K562 (cell line): Measurements from ENCODE around the gene TMEM59. TPM values are rescaled to one million over a fixed set of nuclear protein-coding genes. Genes with fewer than 3 reads are reported as not detected.

Experiments used
- CBFB ChIP-seq: sonication (generic); formaldehyde crosslinking; IDR thresholded peaks from 2 replicates; pipeline ENCODE4 v1.4.0; 2020; ENCODE audit warnings: mild to moderate bottlenecking, missing genetic modification reagents
- ELF4 ChIP-seq: fragments of 450-650 bp; formaldehyde crosslinking; IDR thresholded peaks from 2 replicates; pipeline ENCODE4 v1.4.0; 2022; ENCODE audit warnings: missing genetic modification characterization
- HEY1 ChIP-seq: fragments of 250-450 bp; sonication (Bioruptor Pico); IDR thresholded peaks from 2 replicates; pipeline ENCODE4 v1.5.0; 2020; ENCODE audit warnings: mild to moderate bottlenecking, moderate library complexity, borderline replicate concordance
- MEIS2 ChIP-seq: fragments of 450-650 bp; IDR thresholded peaks from 2 replicates; pipeline ENCODE4 v1.6.1; 2014; ENCODE audit warnings: mild to moderate bottlenecking; ENCODE audit not compliant: partially characterized antibody
- NR2C1 ChIP-seq, 2 experiments: fragments of 450-650 bp; IDR thresholded peaks; 2 replicates each; pipeline ENCODE4 v1.6.1; 2017; ENCODE audit warnings: mild to moderate bottlenecking in 2 of 2, antibody characterized with exemption in 1 of 2, inconsistent platforms in 1 of 2, missing compliant biosample characterization in 1 of 2, missing genetic modification characterization in 1 of 2
- SETDB1 ChIP-seq: IDR thresholded peaks from one replicate; pipeline ENCODE4 v1.6.1; 2012; ENCODE audit warnings: low read length, control low read depth, inconsistent platforms
- SIN3A ChIP-seq, 2 experiments: fragments of 150-350 bp in 1 of 2; IDR thresholded peaks; 2 replicates each; pipeline ENCODE4 v1.6.1; 2011 to 2016; ENCODE audit warnings: borderline replicate concordance in 2 of 2, low read depth in 2 of 2, low read length in 2 of 2, mild to moderate bottlenecking in 2 of 2, moderate library complexity in 2 of 2; ENCODE audit not compliant: control insufficient read depth in 1 of 2
- TFAM ChIP-seq: fragments of 250-450 bp; sonication (Bioruptor Pico); conservative IDR thresholded peaks from 2 replicates; pipeline ENCODE4 v1.5.0; 2021; ENCODE audit warnings: mild to moderate bottlenecking, moderate library complexity
- ZNF23 ChIP-seq: fragments of 250-450 bp; sonication (Bioruptor Pico); IDR thresholded peaks from 2 replicates; pipeline ENCODE4 v1.4.0; 2020; ENCODE audit warnings: mild to moderate bottlenecking
- ZNF282 ChIP-seq: sonication (generic); formaldehyde crosslinking; IDR thresholded peaks from 2 replicates; pipeline ENCODE4 v1.8.1; 2023; ENCODE audit warnings: missing genetic modification reagents
- polyA plus RNA-seq, 8 experiments: library from polyadenylated mRNA; depleted of rRNA in 4 of 8; stranded (reverse) in 5 of 8; unstranded in 3 of 8; fragments of >200 nt; fragmentation: Nextera tagmentation in 2 of 8; fragmentation: Illumina TruSeq in 1 of 8; extraction: Ambion mirVana in 2 of 8; extraction: Trizol in 1 of 8; gene quantifications; 2 replicates each; pipeline versions ENCODE4 v1.2.1 to v1.2.3, GENCODE V29; 2011 to 2014; ENCODE audit warnings: inconsistent platforms in 1 of 8, missing spikeins in 1 of 8
- total RNA-seq, 7 experiments: library from RNA; depleted of rRNA in 6 of 7; stranded (reverse); fragments of >200 nt in 6 of 7; fragmentation: Illumina TruSeq in 2 of 7; extraction: Trizol in 2 of 7; gene quantifications; 2 replicates each; pipeline versions ENCODE4 v1.2.1 to v1.2.3, GENCODE V29; 2011 to 2021; ENCODE audit warnings: low replicate concordance in 1 of 7
- TF ChIP-seq, protein P1 (sequence below): sonication (generic); formaldehyde crosslinking; IDR thresholded peaks from 2 replicates; pipeline ENCODE4 v1.8.1; 2023; ENCODE audit warnings: mild to moderate bottlenecking, missing genetic modification reagents
- TF ChIP-seq, protein P2 (sequence below): fragments of 450-650 bp; IDR thresholded peaks from 2 replicates; pipeline ENCODE4 v1.7.1; 2018; ENCODE audit warnings: mild to moderate bottlenecking, low read depth; ENCODE audit not compliant: partially characterized antibody
- TF ChIP-seq, protein P3 (sequence below), 2 experiments: IDR thresholded peaks; 2 replicates each; pipeline ENCODE4 v1.6.1; 2012; ENCODE audit warnings: improper control_type of control experiment in 2 of 2, low read depth in 2 of 2, low read length in 2 of 2, borderline replicate concordance in 1 of 2
- TF ChIP-seq, protein P4 (sequence below): sonication (generic); formaldehyde crosslinking; IDR thresholded peaks from 2 replicates; pipeline ENCODE4 v1.8.0; 2022; ENCODE audit warnings: mild to moderate bottlenecking, missing genetic modification reagents

TMEM59 gene
- total and polyA plus RNA-seq, 9 of the 15 experiments (the other 6 are each of a cell fraction or from before 2014, with no cell fraction given), result 93.1 to 316 (median 151) TPM

DNA sequence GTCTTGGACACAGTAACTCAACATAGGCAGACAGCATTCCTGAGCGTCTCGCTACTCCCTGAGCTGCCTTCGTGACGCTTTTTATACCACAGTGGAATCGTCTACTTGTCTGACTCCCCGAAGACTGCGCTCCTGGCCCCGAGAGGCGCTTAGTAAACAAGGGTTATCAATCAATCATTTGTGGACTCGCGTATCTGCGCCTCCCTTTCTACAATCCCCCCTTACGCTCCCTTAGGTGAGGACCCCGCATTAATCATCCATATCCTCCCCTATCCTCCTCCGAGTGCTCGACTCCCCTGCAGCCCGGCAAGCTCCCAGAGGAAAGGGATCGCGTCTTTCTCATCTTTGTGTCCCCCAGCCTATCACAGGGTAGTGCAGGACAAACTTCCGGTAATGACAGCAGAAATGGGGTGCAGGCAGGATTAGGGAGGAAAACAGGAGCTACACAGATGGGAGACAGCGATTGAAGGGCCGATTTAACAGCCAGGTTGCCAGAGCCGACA, 522 bp downstream of the TMEM59 start (continued):
- TF ChIP-seq ZNF282 (CRISPR knock-in tag) (no peak), ZNF23 (CRISPR knock-in tag) (no peak), MEIS2 (peak; percentile 88), ELF4 (CRISPR knock-in tag) (peak; percentile 30; the same call in 1 of the 2 replicates), SETDB1 (no peak), SIN3A (IDR thresholded peaks at IDR 0.05; ENCODE audit: borderline replicate concordance in 2 of 2, control insufficient read depth in 1 of 2, low read depth in 2 of 2, low read length in 2 of 2) (peak in 1 of 2 experiments; percentile 30; a peak in 1 of 4 replicates), NR2C1 (IDR thresholded peaks at IDR 0.05) (no peak), NR2C1 (tag; IDR thresholded peaks at IDR 0.05) (no peak), TFAM (CRISPR knock-in tag) (no peak), HEY1 (no peak), CBFB (peak; percentile 85; the same call in 1 of the 2 replicates)
- TF ChIP-seq, protein P1, sequence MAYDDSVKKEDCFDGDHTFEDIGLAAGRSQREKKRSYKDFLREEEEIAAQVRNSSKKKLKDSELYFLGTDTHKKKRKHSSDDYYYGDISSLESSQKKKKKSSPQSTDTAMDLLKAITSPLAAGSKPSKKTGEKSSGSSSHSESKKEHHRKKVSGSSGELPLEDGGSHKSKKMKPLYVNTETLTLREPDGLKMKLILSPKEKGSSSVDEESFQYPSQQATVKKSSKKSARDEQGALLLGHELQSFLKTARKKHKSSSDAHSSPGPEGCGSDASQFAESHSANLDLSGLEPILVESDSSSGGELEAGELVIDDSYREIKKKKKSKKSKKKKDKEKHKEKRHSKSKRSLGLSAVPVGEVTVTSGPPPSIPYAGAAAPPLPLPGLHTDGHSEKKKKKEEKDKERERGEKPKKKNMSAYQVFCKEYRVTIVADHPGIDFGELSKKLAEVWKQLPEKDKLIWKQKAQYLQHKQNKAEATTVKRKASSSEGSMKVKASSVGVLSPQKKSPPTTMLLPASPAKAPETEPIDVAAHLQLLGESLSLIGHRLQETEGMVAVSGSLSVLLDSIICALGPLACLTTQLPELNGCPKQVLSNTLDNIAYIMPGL (CRISPR knock-in tag), result no peak
- TF ChIP-seq, protein P2, sequence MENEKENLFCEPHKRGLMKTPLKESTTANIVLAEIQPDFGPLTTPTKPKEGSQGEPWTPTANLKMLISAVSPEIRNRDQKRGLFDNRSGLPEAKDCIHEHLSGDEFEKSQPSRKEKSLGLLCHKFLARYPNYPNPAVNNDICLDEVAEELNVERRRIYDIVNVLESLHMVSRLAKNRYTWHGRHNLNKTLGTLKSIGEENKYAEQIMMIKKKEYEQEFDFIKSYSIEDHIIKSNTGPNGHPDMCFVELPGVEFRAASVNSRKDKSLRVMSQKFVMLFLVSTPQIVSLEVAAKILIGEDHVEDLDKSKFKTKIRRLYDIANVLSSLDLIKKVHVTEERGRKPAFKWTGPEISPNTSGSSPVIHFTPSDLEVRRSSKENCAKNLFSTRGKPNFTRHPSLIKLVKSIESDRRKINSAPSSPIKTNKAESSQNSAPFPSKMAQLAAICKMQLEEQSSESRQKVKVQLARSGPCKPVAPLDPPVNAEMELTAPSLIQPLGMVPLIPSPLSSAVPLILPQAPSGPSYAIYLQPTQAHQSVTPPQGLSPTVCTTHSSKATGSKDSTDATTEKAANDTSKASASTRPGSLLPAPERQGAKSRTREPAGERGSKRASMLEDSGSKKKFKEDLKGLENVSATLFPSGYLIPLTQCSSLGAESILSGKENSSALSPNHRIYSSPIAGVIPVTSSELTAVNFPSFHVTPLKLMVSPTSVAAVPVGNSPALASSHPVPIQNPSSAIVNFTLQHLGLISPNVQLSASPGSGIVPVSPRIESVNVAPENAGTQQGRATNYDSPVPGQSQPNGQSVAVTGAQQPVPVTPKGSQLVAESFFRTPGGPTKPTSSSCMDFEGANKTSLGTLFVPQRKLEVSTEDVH, result no peak
- TF ChIP-seq, protein P3, sequence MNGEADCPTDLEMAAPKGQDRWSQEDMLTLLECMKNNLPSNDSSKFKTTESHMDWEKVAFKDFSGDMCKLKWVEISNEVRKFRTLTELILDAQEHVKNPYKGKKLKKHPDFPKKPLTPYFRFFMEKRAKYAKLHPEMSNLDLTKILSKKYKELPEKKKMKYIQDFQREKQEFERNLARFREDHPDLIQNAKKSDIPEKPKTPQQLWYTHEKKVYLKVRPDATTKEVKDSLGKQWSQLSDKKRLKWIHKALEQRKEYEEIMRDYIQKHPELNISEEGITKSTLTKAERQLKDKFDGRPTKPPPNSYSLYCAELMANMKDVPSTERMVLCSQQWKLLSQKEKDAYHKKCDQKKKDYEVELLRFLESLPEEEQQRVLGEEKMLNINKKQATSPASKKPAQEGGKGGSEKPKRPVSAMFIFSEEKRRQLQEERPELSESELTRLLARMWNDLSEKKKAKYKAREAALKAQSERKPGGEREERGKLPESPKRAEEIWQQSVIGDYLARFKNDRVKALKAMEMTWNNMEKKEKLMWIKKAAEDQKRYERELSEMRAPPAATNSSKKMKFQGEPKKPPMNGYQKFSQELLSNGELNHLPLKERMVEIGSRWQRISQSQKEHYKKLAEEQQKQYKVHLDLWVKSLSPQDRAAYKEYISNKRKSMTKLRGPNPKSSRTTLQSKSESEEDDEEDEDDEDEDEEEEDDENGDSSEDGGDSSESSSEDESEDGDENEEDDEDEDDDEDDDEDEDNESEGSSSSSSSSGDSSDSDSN (IDR thresholded peaks at IDR 0.05; ENCODE audit: borderline replicate concordance in 1 of 2, low read depth in 2 of 2, low read length in 2 of 2), result peak in 1 of 2 experiments; percentile 61; a peak in 1 of 4 replicates
- TF ChIP-seq, protein P4, sequence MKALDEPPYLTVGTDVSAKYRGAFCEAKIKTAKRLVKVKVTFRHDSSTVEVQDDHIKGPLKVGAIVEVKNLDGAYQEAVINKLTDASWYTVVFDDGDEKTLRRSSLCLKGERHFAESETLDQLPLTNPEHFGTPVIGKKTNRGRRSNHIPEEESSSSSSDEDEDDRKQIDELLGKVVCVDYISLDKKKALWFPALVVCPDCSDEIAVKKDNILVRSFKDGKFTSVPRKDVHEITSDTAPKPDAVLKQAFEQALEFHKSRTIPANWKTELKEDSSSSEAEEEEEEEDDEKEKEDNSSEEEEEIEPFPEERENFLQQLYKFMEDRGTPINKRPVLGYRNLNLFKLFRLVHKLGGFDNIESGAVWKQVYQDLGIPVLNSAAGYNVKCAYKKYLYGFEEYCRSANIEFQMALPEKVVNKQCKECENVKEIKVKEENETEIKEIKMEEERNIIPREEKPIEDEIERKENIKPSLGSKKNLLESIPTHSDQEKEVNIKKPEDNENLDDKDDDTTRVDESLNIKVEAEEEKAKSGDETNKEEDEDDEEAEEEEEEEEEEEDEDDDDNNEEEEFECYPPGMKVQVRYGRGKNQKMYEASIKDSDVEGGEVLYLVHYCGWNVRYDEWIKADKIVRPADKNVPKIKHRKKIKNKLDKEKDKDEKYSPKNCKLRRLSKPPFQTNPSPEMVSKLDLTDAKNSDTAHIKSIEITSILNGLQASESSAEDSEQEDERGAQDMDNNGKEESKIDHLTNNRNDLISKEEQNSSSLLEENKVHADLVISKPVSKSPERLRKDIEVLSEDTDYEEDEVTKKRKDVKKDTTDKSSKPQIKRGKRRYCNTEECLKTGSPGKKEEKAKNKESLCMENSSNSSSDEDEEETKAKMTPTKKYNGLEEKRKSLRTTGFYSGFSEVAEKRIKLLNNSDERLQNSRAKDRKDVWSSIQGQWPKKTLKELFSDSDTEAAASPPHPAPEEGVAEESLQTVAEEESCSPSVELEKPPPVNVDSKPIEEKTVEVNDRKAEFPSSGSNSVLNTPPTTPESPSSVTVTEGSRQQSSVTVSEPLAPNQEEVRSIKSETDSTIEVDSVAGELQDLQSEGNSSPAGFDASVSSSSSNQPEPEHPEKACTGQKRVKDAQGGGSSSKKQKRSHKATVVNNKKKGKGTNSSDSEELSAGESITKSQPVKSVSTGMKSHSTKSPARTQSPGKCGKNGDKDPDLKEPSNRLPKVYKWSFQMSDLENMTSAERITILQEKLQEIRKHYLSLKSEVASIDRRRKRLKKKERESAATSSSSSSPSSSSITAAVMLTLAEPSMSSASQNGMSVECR (CRISPR knock-in tag), result no peak
